GM19452 (cell line): ENCODE measurements around the gene SLC9A9.
"Not testable (repeated sequence)": the region's sequence is repeated elsewhere in the genome, so short reads cannot be mapped to it uniquely, and the experiment has no call there.

Source experiments
- ATAC-seq: cut with Tn5 transposase; IDR thresholded peaks from one replicate; pipeline ENCODE4 v1.9.1; 2021; ENCODE audit not compliant: unreplicated experiment

SLC9A9 gene

GRCh38 chr3:143847787-143848631, at the start of gene SLC9A9:
SLC9A9 (minus strand) TSS chr3:143848468; CDS start chr3:143848322, 146 bp downstream.
- peak; percentile 92 for ATAC-seq

GRCh38 chr3:143897576-143898295, 49.5 kb upstream of the SLC9A9 start:
- ATAC-seq = no peak

- ATAC-seq = no peak
Measured at GRCh38 chr3:143896486-143896885, 48.2 kb upstream of the SLC9A9 start.

GRCh38 chr3:143895805-143896204, 47.5 kb upstream of the SLC9A9 start:
- ATAC-seq = no peak

GRCh38 chr3:143888846-143889245, 40.6 kb upstream of the SLC9A9 start:
- no peak for ATAC-seq

GRCh38 chr3:143888166-143888565, 39.9 kb upstream of the SLC9A9 start:
- no peak for ATAC-seq

- peak; percentile 91 for ATAC-seq
Measured at GRCh38 chr3:143885780-143886427, 37.6 kb upstream of the SLC9A9 start.

- no peak for ATAC-seq
Measured at GRCh38 chr3:143884861-143885260, 36.6 kb upstream of the SLC9A9 start.

- ATAC-seq = no peak
Measured at GRCh38 chr3:143883151-143883550, 34.9 kb upstream of the SLC9A9 start.

- no peak for ATAC-seq
Measured at GRCh38 chr3:143881095-143881494, 32.8 kb upstream of the SLC9A9 start.

- no peak for ATAC-seq
Measured at GRCh38 chr3:143875546-143875945, 27.3 kb upstream of the SLC9A9 start.

- not testable (repeated sequence) for ATAC-seq
Measured at GRCh38 chr3:143873553-143873952, 25.3 kb upstream of the SLC9A9 start.

- ATAC-seq = no peak
Measured at GRCh38 chr3:143865302-143865701, 17.0 kb upstream of the SLC9A9 start.

- no peak for ATAC-seq
Measured at GRCh38 chr3:143859465-143860203, 11.4 kb upstream of the SLC9A9 start.

GRCh38 chr3:143856252-143856970, 8.1 kb upstream of the SLC9A9 start:
- ATAC-seq = no peak

- no peak for ATAC-seq
Measured at GRCh38 chr3:143855183-143855582, 6.9 kb upstream of the SLC9A9 start.

- no peak for ATAC-seq
Measured at GRCh38 chr3:143851331-143852017, 3.2 kb upstream of the SLC9A9 start.

GRCh38 chr3:143850877-143851276, 2.6 kb upstream of the SLC9A9 start:
- ATAC-seq = no peak

GRCh38 chr3:143849854-143850549, 1.7 kb upstream of the SLC9A9 start:
- no peak for ATAC-seq
